Calu3 (cell line): ENCODE results near the gene OTOGL. TPM values are rescaled to one million over a fixed set of nuclear protein-coding genes. Genes with fewer than 3 reads are reported as not detected.

Experiments
- BruUV-seq: library from RNA; stranded (reverse); fragments of 400-500 nt; replicated peaks from 2 replicates; lab custom pipeline; 2021; lab: Mats Ljungman, UMichigan
- CTCF ChIA-PET: fragments of 300-600 bp; sonication (Branson Sonifier 250); formaldehyde crosslinking; loops from one replicate; lab custom pipeline; 2022; ENCODE audit warnings: antibody characterized with exemption; lab: Charles Lee
- DNase-seq: peaks from one replicate; pipeline ENCODE4 v3.0.0; 2022
- H3K27ac Mint-ChIP-seq: one replicate; pipeline ENCODE4 v1.8.0; 2022; ENCODE audit warnings: mixed read lengths; ENCODE audit not compliant: unreplicated experiment
- H3K27me3 Mint-ChIP-seq: one replicate; pipeline ENCODE4 v1.8.0; 2022; ENCODE audit warnings: mixed read lengths; ENCODE audit not compliant: unreplicated experiment
- H3K36me3 Mint-ChIP-seq: one replicate; pipeline ENCODE4 v1.8.0; 2022; ENCODE audit warnings: mild to moderate bottlenecking, moderate library complexity, mixed read lengths; ENCODE audit not compliant: insufficient read depth, unreplicated experiment
- H3K4me1 Mint-ChIP-seq: one replicate; pipeline ENCODE4 v1.8.0; 2022; ENCODE audit warnings: mild to moderate bottlenecking, low read depth, mixed read lengths; ENCODE audit not compliant: unreplicated experiment
- H3K4me3 Mint-ChIP-seq: one replicate; pipeline ENCODE4 v1.8.0; 2022; ENCODE audit warnings: mild to moderate bottlenecking, low read depth, moderate library complexity, mixed read lengths; ENCODE audit not compliant: unreplicated experiment
- H3K9me3 Mint-ChIP-seq: one replicate; pipeline ENCODE4 v1.8.0; 2022; ENCODE audit warnings: low read depth, mixed read lengths; ENCODE audit not compliant: unreplicated experiment
- CTCF ChIP-seq: fragments of 200-600 bp; IDR thresholded peaks from one replicate; pipeline ENCODE4 v1.8.0; 2022; ENCODE audit warnings: antibody characterized with exemption; ENCODE audit not compliant: unreplicated experiment
- intact Hi-C: fragments of 100-400 bp; cut with micrococcal nuclease; formaldehyde crosslinking; loops from one replicate; pipeline ENCODE4 v1.10.0; 2022; ENCODE audit not compliant: unreplicated experiment
- total RNA-seq: library from RNA; stranded (reverse); gene quantifications from 2 replicates; pipeline ENCODE4 v1.2.3, GENCODE V29; 2022

Gene OTOGL
- total RNA-seq, 1 experiment from 2014 or later, result 0.09 TPM

GRCh38 chr12:80419644-80420043 is 320.3 kb downstream of the OTOGL start:
- H3K4me3 Mint-ChIP-seq, result no peak overlapping the region
- no peaks in the 10 kb centered on the region for H3K9me3 Mint-ChIP-seq
- H3K36me3 Mint-ChIP-seq, result no peaks in the 10 kb centered on the region
- no peaks in the 10 kb centered on the region for H3K4me1 Mint-ChIP-seq
- no peak for TF ChIP-seq CTCF
- no peaks in the 10 kb centered on the region for H3K27me3 Mint-ChIP-seq
- BruUV-seq, result no TSS peak
- no peak for DNase-seq
- CTCF ChIA-PET, result interaction anchor here (0.7 kb wide), 1 partner anchor 163 kb away, joined by 3 read pairs; no protein-coding TSS in a partner anchor
- H3K27ac Mint-ChIP-seq, result no peak overlapping the region
- intact Hi-C loops, result loop anchor here (10.0 kb wide), 1 partner anchor 1205 kb away; no protein-coding TSS in a partner anchor

GRCh38 chr12:80420075-80420474 is 320.7 kb downstream of the OTOGL start:
- H3K4me3 Mint-ChIP-seq, result no peak overlapping the region
- CTCF ChIA-PET, result interaction anchor here (0.7 kb wide), 1 partner anchor 162 kb away, joined by 3 read pairs; no protein-coding TSS in a partner anchor
- H3K27ac Mint-ChIP-seq, result no peak overlapping the region
- no peaks in the 10 kb centered on the region for H3K27me3 Mint-ChIP-seq
- no peaks in the 10 kb centered on the region for H3K36me3 Mint-ChIP-seq
- no peaks in the 10 kb centered on the region for H3K9me3 Mint-ChIP-seq
- intact Hi-C loops, result no loop called here
- no TSS peak for BruUV-seq
- no peaks in the 10 kb centered on the region for H3K4me1 Mint-ChIP-seq
- no peak for TF ChIP-seq CTCF
- no peak for DNase-seq

- no peaks in the 10 kb centered on the region for H3K9me3 Mint-ChIP-seq
- H3K36me3 Mint-ChIP-seq, result no peaks in the 10 kb centered on the region
- no peak for TF ChIP-seq CTCF
- H3K27me3 Mint-ChIP-seq, result no peaks in the 10 kb centered on the region
- no peaks in the 10 kb centered on the region for H3K4me1 Mint-ChIP-seq
- no TSS peak for BruUV-seq
- intact Hi-C loops, result no loop called here
- H3K4me3 Mint-ChIP-seq, result no peak overlapping the region
- CTCF ChIA-PET, result no interaction called here
- H3K27ac Mint-ChIP-seq, result no peak overlapping the region
- DNase-seq, result no peak
These were observed 323.2 kb downstream of the OTOGL start for GRCh38 chr12:80422550-80422949.

Other genes starting within 250 kb of the OTOGL start
- gene PPP1R12A, start 164.4 kb upstream of the OTOGL start, total RNA-seq, result 86.7 and 97.4 TPM in 2 replicates